ENCODE results near the gene ZBTB20.

- TF ChIP-seq, protein P1, sequence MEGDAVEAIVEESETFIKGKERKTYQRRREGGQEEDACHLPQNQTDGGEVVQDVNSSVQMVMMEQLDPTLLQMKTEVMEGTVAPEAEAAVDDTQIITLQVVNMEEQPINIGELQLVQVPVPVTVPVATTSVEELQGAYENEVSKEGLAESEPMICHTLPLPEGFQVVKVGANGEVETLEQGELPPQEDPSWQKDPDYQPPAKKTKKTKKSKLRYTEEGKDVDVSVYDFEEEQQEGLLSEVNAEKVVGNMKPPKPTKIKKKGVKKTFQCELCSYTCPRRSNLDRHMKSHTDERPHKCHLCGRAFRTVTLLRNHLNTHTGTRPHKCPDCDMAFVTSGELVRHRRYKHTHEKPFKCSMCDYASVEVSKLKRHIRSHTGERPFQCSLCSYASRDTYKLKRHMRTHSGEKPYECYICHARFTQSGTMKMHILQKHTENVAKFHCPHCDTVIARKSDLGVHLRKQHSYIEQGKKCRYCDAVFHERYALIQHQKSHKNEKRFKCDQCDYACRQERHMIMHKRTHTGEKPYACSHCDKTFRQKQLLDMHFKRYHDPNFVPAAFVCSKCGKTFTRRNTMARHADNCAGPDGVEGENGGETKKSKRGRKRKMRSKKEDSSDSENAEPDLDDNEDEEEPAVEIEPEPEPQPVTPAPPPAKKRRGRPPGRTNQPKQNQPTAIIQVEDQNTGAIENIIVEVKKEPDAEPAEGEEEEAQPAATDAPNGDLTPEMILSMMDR (IDR thresholded peaks at IDR 0.05): no peak
- no peak for TF ChIP-seq POLR2A (IDR thresholded peaks at IDR 0.05)
These were observed 525.1 kb downstream of the ZBTB20 start for GRCh38 chr3:114622001-114622400.
